GM18507 (cell line): ENCODE measurements around the gene CMBL.
A peak's percentile ranks its signal among the peaks of the same experiment; 100 is the strongest.
"Not testable (repeated sequence)": the region's sequence is repeated elsewhere in the genome, so short reads cannot be mapped to it uniquely, and the experiment has no call there.

Source experiments
- DNase-seq: peaks from one replicate; pipeline ENCODE4 v3.0.0; 2011; ENCODE audit warnings: low read depth; ENCODE audit not compliant: insufficient read length; ENCODE audit errors: extremely low spot score
- FAIRE-seq: peaks from 2 replicates; lab custom pipeline; 2011; peaks lifted over from hg19 to GRCh38; lab: Jason Lieb, UNC

Gene CMBL

DNA sequence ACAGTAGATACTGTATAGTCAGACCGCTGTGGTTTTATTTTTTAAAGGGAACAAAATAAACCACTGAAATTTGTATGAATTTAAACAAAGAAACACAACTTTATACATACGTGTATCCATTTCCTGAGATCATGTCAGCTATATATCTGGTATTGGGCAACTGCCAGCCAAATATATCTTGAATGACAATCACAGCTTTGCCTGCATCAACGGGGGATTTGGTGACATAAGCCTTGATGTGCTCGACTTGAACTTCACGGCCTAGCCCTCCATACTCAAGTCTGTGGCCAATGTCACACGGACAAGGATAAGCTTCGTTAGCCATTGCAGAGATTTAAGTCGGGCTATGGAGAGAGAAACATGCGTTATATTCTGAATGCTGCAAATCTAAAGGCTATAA, 17.3 kb downstream of the CMBL start:
- DNase-seq: no peak
- no peak for FAIRE-seq

DNA sequence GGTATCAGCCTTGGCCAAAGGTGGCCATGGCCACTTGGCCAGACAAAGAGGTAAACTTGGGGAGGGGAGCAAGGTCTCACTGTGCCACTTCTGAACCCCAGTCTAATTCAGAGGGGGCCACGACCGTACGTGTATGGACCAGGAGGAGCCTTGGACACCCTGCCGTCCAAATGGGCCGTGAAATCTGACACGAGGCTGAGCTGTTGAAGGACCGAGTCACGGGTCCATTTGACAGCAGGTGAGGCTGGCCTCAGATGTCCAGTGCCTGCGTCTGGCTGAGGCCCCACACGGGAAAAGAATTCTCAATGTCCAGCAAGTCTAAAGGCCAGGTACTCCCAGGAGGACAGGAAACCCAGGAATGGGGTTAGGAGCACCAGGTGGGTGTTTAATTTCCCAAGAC, 17.7 kb downstream of the CMBL start:
- FAIRE-seq: no peak
- no peak for DNase-seq

DNA sequence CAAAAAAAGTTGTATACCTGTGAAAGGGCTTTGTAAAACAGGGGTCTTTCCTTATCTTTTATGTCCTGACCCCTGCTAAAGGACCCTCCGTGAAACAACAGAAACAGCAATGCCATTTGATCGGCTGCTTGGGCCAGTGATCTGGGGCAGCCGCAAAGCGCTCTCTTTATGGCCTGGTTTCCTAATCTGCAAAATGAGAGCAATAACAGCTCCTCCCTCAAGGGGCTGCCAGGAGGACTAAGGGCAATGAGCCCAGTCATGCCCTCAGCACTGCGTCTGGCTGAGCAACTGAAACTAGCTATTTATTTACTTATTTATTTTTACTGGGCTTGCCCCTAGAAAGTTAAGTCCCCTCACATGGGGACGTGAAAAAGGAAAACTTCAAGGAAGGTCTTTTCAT, 18.3 kb downstream of the CMBL start:
- FAIRE-seq: no peak
- DNase-seq: no peak

DNA sequence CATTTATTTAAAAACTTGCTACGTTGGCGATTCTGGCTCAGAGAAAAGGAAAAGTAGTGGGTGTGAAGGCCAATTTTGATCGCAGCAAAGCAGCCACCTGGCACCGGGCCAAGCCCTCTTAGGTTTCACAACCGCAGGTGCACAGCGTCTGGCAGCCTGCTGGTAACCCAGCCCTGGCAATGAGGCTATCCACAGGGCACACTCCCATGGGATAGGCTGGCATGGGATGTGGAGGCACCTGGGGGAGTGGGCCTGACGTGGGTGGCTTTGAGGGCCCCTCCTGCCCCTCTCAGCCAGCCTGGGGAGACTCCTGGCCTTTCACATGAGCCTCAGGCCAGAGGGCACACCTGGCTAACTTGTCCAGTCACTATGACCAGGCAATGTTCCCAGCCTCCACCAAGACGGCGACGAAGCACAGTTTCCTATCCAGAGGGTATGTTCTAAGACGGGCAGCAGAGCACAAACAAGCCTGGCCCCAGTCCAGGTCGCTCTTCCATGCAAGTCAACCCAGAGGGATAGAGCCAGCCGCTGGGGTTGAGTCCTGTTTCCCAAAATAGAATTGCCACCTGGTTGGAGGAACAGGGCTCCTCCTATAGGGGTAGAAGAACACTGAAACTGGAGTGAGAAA, 19.0 kb downstream of the CMBL start:
- no peak for DNase-seq
- peak; percentile 64 for FAIRE-seq

DNA sequence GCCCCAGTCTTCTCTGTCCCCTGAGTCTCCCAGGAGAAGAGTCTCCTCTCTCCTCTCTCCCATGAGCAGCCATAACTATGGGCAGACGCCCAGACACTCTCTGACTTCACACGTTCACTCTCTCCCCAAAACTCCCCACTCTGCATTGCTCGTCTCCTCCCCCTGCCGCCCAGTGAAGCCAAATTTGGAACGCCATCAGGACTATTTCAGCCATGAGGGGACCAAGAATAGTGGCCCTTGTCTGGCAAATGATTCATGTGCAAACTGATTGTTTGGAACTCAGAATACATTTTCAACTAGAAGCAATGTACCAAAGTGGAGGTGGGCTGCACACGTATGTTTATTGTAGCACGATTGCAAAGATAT, 20.9 kb downstream of the CMBL start:
- DNase-seq (no peak), FAIRE-seq (no peak)

DNA sequence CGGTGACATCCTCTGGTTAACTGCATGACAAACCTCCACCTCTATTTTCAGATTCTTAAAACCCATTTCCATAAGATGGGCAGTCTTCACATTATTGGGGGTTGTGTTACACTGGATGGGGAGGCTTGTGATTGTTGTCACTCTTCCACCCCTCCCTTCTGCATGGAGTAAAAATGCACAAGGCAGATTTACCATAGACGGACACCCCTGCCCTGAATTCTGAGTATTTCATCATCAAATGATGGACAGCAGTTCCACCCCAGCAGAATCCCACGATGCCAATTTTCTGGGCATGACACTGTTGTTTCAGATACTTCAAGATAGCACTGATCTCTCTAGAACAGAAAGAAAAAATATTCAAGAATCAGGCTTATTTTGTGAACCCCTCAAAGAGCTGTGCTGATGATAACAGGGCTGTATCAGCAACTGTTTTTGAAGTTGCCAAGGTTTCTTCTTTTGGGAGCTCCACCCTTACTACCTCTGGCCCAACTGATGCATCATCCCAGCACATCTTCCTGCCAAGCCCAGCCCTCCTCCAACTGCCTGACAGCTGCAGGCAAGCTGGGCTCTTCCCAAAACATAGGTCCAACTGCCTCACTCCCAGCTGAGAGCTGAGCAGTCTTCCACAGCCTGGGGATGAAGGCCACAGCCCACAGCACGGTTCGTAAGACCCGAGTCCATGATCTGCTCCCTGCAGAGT, 21.4 kb downstream of the CMBL start:
- FAIRE-seq (no peak), DNase-seq (no peak)

DNA sequence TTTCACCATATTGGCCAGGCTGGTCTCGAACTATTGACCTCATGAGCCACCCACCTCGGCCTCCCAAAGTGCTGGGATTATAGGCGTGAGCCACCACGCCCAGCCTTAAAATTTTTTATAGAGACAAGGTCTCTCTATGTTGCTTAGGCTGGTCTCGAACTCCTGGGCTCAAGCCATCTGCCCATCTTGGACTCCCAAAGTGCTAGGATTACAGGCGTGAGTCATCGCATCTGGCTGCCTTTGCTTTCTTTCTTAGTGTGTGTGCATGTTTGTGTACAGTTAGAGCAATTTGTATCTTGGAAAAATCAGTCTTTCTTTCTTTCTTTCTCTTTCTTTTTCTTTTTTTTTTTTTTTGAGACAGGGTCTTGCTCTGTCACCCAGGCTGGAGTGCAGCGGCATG, 22.3 kb downstream of the CMBL start:
- not testable (repeated sequence) for DNase-seq, FAIRE-seq

DNA sequence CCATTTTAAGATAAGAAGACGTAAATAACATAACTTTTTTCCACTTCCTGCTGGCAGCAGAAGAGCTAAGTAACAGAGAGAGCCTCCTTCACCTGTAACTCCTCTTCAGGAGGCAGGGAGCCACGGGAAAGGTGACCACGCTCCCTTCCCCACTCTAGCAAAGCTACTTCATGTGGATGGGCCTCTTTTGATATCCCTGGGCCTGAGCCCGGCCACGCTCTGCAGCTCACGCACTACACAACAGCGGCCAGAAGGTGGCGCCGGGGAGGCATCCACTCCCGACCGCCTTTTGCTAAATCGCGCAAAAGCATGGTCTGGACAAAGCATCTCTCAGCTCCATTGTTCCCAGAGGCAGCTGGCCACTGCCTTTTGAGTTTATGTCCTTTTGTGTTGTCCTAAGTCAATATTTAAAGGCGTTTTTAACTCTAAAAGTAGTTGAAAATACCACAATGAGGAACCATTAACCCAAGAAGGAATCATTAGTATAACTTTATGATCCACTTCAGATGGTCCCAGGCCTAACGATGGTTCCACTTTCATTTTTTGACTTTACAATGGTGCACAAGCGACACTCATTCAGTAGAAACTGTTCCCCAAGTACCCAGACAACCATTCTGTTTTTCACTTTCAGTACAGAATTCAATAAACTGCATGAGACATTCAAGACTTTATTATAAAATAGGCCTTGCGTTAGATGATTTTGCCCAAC, 23.6 kb downstream of the CMBL start:
- FAIRE-seq: peak; percentile 78
- DNase-seq: peak; percentile 79

DNA sequence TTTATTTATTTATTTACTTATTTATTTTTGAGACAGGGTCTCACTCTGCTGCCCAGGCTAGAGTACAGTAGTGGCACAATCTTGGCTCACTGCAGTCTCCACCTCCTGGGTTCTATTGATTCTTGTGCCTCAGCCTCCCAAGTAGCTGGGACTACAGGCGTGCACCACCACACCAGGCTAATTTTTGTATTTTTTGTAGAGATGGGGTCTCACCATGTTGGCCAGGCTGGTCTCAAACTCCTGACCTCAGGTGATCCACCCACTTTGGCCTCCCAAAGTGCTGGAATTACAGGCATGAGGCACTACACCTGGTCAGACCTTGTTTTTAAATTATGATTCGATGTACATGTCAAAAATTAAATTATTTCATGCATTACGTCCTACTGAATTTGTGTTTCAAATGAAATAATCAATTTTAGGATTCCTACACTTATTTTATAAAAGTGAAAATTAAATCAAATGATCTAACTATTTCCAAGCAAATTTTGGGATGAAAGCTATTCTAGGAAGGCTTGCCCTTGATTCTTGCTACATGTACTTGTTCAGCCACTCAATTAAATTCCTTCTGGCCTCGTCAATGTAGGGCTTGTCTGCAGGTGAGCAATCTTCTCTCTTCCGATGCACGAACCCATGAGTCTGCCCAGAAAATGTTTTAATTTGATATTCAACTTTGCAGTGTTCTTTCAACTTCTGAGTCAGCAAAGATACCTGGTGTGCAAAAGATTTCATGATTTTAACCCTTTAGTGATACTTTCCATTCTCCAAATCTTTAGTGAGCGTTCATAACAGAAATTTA, 27.6 kb downstream of the CMBL start:
- FAIRE-seq: no peak

DNA sequence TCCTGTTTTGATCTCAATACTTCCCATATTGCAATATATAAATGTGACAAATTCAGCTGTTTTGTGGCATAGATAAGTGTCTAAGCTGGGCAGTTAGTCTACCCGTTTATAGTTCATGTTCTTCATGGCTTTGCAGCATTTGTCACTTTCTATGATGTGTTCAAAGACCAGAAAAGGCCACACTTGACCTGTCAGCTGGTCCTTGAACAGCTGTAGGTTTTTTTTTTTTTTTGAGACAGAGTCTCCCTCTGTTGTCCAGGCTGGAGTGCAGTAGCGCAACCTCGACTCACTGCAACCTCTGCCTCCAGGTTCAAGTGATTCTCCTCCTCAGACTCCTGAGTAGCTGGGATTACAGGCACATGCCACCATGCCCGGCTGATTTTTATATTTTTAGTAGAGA, 28.4 kb downstream of the CMBL start:
- DNase-seq (no peak), FAIRE-seq (no peak)

More for the DNA sequence above, 27.6 kb downstream of the CMBL start:
- DNase-seq: no peak

DNA sequence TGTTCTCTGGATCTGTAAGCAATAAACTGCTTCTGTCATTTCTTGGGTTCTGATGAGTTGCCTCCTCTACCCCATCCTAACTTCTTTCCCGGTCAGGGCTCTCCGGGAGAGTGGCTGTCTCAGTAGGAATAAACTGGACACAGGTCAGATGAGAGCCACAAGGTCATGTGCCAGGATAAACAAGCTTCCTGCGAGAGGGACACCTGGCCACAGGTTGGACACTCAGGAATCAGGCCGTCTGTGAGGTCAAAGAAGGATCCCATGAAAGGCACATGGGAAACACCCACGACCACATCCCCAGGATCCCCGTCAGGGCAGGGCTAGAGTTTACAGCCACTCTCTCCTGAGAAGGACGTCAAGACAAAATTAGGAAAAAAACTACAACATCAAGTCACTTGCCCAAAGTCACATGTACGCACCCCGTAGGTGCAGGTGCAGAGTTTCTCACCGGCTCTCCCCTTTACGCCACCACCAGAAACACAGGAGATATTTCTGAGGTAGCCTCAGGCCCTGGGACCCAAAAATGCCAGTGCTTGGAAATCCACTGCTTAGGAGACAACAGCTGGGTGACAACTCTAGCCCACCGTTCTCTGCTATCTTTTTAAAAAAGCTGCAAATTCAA, 28.9 kb downstream of the CMBL start:
- FAIRE-seq (no peak), DNase-seq (no peak)

DNA sequence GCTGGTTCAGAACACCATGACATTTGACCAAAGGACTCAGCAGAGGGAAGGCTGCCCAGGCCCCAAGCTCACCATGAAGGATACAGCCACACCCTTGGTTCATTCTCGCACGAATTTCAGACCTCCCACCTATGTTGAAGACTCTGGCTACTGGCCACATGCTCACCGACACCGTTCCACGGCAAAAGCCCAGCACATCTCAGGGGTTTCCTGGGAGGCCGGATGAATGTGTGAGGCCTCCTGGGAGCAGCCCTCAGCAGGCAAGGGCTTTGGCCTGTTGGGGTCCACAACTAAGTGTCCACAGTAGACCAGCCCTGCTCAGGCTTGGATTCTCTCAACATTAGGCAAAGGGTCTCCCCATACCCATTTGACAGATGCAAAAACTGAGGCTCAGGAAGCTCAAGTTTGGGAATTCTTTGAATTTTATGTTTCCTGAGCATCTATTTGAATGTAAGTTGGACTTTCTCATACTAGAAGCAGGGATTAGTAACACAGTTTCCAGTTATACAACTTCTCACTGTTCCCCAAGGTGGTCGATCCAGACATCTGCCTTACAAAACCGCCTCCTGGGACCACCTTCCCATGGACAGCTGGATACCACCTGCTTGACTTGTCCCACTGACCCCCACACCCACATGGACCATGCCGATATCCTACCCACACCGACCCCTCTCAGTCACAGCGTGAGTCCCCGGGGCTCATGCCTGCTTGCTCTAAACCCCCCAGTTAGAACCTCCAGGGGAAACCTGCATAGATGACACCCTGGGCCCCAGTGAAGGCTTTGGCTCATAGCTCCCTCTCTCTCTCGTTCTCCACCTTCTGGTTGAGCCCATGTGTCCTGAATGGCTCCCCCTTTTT, 29.7 kb downstream of the CMBL start:
- FAIRE-seq: no peak
- DNase-seq: no peak

DNA sequence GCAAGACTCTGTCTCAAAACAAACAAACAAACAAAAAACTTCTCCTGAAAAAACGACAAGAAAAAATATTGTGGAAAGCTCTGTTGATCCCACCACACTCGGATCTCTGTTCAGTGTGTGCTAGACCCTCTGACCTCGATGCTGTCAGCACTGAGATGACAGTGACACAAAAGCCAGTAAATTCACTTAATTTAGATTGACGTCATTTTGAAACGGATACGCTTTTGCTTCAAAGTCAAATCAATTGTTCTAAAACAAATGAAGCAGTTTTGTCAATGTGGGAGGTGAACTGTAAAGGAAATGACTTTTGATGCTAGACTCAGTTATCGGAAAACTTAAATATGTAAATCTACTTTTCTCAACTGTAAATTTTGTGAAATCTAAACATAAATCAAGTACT, 31.0 kb downstream of the CMBL start:
- FAIRE-seq (no peak), DNase-seq (no peak)

DNA sequence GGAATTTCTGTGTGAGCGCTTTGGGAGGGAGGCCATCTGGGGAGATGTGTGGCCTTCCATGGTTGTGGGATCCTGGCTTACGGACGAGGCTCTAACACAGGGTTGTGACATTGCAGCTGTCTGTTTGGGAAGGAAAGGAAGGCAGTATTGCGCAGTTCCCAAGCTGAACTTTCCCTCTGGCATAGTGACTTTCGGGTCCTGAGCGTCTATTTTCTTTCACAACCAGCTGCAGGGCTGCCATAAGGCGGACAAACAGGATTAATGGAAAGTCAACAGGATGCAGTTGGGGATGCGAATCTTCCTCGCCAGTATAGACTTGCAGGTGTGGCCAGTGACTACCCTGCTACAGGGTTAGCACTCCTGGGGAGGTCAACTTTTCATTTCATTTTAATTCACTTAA, 31.7 kb downstream of the CMBL start:
- FAIRE-seq (no peak), DNase-seq (no peak)

DNA sequence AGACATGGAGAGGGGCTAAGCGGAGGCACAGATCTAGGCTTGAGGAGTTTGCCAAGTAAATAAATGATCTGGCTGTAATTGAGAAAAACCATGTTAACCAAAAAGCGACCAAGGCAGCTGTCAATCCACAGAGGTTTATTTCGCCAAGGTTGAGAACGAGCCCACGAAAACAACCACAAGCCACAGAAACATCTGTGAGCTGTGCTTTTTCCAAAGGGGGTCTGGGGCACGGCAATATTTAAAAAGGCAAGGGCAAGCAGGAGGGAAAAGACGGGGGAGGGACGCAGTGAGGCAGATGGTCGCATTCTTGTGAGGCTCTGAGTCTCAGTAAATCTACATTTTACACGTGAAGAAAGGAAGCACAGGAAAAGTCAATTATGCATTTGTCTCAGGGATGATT, 32.2 kb downstream of the CMBL start:
- FAIRE-seq: no peak
- no peak for DNase-seq

DNA sequence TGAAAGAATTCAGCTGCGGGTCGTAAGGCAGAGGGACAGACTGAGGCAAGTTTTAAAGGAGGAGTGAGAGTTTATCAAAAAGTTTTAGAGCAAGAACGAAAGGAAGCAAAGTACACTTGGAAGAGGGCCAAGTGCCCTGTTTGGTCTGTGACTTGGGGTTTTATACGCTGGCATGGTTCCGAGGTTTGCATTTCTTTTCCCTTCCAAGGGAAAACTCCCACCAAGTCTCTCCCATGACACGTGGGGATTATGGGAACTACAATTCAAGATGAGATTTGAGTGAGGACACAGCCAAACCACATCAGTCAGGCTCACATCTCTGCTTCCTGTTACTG, 34.9 kb downstream of the CMBL start:
- not testable (repeated sequence) for FAIRE-seq, DNase-seq

DNA sequence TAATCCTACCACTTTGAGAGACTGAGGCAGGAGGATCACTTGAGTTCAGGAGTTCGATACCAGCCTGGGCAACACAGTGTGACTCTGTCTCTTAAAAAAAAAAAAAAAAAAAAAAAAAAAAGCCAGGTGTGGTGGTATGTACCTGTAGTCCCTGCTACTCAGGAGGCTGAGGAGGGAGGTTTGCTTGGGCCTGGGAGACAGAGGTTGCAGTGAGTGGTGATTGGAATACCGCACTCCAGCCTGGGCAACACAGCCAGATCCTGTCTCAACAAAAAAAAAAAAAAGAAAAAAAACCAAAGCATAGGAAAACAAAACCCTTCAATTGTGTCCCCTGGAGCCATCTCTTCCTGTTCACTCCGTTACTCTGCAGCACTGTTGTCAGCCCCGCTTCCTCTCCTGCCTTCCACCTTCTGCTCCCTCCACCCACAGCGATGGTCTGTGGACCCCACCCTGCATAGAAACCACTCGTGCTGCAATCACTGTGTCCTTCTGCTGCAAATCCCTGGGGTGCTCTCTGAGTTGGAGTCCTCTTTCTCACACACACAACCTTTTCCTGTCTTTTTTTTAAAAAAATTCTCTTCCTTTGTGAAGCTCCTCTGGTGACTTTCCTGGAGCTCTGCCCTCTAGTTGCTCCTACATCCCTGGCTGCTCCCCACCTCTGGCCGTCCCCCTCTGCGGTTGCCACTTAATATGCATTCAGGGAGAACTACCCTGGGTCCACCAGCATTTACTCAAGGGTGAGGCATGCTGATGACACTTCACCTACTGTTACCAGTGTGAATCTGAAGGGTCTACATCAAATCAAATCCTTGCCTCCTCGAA, 35.4 kb downstream of the CMBL start:
- DNase-seq: no peak
- no peak for FAIRE-seq

DNA sequence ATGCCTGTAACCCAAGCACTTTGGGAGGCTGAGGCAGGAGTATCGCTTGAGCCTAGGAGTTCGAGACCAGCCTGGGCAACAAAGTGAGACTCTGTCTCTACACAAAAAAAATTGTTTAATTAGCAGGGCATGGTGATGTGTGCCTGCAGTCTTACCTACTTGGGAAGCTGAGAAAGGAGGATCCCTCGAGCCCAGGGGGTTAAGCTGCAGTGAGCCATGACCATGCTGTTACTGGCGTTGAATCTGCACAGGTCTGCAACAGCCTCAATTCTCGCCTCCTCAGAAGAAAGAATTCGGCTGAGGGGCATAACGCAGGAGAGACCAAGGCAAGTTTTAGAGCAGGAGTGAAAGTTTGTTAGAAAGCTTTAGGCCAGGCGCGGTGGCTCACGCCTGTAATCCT, 39.6 kb downstream of the CMBL start:
- DNase-seq (no peak), FAIRE-seq (no peak)
